Epidermal melanocyte (primary cell): ENCODE data around the gene SMARCA2.

Experiments used
- DNase-seq: peaks from one replicate; pipeline ENCODE4 v3.0.0; 2011; ENCODE audit warnings: low spot score; ENCODE audit not compliant: insufficient read length

The SMARCA2 gene

DNA sequence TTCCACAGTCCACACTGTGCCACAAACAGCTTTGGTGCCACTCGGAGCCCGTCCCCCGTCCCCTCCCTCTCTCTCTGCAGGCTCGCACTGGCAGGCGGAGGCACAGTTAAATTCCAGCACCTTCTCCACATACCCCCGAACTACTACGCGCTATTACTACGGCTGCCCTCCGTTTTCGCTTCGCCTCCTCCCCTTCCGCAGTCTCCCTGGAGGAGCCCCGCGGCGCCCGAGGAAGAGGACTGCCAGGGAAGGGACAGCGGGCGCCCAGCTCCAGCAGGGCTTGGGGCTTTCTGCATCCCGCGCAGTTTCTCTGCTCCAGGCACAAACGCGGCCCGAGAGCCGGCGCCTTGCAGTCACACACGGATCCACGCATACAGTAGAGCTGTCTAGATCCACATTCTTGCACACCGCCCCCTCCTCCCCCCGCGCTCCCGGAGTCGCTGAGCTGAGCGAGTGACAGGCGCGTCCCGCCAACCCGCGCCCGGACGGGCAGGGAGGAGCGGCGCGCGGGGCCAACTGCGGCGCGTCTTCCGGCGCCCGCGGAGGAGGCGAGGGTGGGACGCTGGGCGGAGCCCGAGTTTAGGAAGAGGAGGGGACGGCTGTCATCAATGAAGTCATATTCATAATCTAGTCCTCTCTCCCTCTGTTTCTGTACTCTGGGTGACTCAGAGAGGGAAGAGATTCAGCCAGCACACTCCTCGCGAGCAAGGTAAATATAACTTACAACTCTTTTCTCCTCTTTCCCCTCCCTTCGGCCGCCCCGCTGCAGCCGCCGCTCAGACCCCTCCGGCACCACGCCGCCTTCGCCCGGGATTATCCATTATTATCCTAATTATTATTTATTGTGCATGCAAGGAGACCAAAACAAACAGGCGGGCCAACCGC is at the start of gene SMARCA2:
SMARCA2 (plus strand) TSS at position 652 of the 885 bp plus-strand sequence. CDS start 13,676 bp downstream, outside the sequence.
- DNase-seq: peak; percentile 77

DNA sequence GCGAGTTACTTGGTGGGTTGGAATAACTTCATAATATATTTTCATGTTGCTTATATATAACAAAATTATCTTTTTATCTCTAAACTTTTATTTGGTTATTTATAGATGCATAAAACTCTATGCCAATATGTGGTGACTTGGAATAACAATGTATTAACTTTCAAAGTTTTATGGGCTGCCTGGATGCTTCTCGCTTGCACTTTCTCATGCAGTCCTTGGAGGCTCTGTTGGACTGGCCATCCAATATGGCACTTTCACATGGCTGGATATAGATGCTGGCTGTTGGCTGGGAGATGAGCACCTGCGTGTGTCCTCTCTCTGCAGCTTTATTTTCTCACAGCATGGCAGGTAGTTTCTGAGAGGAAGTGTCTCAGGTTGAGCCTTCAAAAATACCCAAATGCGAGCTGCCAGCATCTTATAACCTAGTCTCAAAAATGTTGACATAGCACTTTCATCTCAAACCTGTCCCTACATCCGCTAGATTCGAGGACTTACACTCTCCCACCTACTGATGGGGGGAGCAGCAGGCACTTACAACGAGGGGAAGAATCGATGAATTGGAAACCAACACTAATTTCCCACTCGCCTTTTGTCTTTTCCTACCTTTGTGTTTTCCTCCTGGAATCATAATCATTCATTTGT is 48.3 kb upstream of the SMARCA2 start:
- DNase-seq: no peak

DNA sequence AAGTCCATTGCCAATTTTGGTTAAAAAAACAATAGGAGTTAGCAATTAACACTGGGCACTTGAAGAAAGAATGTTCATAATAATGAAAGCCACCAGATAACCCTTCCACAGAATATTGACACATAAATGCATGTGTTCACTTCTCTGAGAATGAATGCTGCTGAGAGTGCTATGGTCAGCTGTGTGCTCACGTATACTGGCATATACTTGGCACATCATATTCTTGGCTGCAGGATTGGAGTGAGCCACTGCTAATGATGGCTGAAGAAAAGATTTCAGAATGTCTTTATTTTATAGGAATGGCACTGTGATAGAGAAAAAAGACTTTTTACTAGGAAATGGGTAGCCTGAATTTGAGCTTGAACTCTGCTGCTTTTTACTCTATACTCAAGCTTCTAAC is 46.0 kb upstream of the SMARCA2 start:
- no peak for DNase-seq

DNA sequence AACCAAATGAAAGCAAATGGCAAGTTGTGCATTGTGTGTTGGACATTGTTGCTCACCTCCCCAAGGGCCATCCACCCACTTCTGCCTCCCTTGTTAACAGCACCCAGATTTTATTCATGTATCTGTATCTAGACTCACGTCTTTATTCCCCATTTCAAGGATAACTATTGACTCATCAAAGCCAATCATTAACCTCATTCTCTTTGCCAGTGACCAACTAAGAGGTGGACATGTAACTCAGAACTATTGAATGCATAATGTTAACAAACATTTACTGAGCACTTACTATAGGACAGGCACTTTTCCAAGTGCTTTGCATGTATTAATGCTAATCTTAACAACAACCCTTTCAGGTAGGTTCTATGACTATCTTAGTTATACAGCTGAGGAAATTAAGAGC is 45.2 kb upstream of the SMARCA2 start:
- DNase-seq: no peak

DNA sequence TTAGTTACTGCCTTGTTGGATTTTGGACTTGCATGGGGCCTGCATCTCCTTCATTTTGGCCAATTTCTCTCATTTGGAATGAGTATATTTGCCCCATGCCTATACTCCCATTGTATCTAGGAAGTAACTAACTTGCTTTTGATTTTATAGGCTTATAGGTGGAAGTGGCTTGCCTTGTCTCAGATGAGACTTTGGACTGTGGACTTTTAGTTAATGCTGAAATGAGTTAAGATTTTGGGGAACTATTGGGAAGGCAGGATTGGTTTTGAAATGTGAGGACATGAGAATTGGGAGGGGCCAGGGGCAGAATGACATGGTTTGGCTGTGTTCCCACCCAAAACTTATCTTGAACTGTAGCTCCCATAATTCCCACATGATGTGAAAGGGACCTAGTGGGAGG is 42.5 kb upstream of the SMARCA2 start:
- no peak for DNase-seq

DNA sequence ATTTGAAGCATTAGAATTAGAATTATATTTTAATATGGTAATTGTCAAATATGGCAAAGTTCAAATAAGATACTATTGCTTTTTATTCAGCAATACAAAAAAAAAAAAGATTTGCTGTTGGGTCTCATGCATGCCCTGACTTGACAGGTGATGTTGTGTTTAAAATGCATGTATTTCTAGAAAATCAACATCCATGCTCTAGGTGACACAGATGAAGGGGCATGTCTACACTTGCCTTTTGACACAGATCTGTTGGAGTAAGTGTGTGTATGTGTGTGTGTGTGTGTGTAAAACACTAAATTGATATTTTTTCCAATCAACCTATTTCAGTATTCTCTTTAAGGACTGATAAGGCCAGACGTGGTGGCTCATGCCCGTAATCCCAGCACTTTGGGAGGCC is 38.1 kb upstream of the SMARCA2 start:
- no peak for DNase-seq

DNA sequence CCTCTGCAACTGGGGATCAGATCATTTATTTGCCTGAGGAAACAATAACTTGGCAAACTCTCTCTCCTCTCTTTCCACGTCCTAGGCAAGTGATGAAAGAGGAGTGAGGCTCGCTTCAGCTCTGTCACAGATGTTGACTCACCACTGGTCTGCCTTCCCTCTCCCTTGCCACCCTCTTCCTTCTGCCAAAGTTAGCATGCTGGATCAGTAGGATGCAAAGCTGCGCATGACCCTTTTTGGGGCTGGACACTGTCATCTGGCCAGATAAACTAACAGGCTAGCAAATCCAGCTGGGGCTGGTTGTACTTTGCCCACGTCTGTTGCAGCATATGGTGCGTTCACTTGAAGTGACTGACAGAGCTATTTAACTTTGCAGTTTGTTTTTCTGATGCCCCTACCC is 36.2 kb upstream of the SMARCA2 start:
- peak; percentile 30 for DNase-seq

DNA sequence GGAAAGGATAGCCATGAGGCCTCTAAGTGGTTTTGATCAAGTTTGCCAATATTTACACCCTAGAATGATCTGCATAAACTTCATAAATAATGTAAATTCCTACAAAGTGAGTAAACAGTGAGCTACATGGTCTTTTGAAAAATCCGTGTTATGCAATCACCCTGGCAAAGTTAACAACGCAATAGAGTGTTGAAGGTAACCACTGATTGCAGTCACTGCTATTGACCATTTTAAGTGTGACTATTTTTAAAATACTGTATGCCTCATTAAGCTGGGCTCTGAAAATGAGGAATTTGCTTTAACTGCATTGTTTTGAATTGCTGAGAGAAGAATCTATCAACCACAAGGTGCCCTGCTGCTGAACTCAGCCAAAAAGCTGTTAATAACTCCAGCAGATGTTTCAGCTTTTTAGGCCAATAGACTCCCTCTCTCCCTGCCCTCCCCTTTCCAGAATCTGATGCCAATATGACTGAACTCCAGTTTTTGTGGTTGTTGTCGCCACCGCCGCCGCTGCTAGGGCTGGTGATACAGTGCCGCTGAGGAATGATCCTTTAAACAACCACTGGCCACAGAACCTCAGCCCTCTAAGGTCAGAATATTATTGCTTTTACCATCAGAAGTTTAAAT is 35.3 kb upstream of the SMARCA2 start:
- DNase-seq: peak; percentile 36

DNA sequence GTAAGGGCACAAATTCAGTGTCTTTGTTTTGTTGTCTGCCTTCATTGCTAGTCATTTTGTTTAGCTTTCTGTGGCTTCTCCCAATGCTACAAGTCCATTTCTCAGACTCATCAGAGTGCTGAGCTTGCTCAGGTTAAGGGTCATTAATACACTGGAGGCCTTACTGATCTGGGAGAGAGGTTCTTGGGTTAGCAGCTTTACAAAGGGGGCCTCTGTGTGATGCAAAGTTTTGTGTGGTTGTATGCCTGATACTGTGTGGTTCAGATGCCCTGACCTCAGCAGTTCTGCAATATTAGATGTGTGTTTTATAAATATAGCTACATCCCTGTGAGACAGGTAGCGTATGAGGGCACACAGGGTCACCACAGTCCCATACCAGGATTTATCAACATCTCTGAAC is 34.8 kb upstream of the SMARCA2 start:
- no peak for DNase-seq

DNA sequence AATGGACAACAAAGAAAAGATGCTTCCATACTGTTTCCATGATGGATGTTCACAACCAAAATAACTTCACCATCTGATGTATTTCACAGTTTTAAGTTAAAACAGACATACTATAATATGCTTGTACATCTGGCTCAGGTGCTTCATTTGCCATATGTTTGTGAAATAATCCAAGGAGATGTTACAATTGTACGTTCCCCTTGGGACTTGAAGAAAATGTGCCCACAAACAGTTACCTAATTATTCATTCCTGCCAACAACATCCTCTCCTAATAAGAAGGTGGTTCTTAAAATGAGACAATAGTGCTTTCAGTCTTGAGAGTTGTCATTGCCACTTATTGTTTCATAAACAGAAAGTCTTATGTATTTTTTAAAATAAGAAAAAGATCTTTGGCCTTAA is 33.1 kb upstream of the SMARCA2 start:
- DNase-seq: no peak

DNA sequence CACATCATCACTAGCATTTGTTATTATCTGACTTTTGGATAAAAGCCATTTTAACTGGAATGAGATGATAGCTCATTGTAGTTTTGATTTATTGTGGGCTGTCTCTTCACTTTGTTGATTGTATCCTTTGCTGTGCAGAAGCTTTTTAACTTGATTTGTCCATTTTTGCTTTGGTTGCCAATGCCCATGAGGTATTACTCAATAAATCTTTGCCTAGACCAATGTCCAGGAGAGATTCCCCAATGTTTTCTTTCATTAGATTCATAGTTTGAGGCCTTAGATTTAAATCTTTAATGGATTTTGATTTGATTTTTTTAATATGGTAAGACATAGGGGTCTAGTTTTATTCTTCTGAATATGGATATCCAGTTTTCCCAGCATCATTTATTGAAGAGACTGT is 28.8 kb upstream of the SMARCA2 start:
- DNase-seq: no peak

DNA sequence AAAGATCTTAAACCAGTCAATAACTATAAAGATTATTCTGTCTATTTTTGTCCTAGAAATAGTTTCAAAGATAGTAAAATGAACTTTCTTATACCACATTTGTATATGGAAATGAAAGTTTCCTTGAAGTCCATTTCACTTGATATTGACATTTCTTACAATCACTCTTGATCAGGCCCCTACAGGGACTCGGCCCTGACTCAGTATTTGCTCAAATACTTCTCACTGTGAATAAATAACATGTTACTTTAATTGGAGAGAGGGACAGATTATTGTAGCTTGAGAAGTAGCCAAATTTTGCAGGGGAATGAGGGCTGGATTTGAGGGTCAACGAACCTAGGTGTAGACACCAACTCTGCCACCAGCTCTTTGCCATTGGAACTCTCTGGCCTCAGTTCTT is 25.6 kb upstream of the SMARCA2 start:
- DNase-seq: no peak

DNA sequence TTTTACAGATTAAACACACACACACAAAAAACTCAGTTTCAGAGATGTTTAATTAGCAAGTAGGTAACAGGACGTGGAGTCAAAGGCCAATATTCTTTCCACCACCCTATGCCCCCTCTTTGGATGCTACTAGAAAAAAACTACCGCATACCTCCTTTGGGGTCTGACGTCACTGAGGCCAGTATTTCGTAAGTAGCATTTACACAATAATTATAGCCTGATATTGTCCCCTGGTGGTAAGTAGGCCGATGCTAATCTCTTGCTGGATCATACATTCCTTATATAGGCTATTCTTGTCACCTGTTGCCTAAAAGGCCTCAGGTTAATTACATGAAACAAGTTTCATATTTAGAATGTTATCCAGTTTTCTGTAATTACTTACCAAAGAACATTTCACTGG is 21.0 kb upstream of the SMARCA2 start:
- DNase-seq: no peak

DNA sequence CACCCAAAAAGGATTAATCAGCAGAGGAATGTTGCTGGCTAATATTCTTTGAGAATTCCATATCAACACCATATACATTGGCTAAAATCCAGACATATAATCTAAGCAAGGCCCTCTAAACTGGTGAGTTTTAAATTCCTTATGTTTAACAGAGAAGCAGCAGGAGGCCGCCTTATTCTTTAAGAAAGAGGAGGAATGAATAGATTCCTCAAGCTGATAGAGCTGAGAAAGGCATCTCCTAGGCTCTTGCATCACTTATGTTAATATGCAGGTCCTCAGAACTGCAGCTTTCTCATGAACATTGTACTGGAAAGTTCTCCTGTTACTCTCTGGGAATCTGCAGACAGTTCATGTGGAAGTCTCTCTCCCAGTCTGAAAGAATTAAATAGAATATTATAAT is 20.1 kb upstream of the SMARCA2 start:
- DNase-seq: no peak

DNA sequence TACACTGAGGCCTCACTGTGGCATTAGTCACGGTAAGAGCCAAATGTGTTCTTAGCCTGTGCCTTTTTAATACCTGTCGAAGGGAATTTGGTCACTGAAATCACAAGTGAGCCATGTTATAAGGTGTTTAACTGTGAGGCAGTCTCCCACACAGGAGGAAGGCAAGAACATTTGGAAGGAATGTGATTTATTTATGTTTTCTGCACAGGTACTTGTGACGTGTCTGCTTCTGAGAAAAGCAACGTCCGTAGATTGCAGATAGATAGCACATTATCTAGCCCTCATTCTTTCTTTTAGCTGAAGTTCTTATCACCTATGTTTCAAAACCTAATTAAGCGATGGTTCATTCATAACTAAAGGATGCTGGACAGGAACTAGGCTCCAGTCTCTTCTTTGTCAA is 19.0 kb upstream of the SMARCA2 start:
- DNase-seq: no peak

DNA sequence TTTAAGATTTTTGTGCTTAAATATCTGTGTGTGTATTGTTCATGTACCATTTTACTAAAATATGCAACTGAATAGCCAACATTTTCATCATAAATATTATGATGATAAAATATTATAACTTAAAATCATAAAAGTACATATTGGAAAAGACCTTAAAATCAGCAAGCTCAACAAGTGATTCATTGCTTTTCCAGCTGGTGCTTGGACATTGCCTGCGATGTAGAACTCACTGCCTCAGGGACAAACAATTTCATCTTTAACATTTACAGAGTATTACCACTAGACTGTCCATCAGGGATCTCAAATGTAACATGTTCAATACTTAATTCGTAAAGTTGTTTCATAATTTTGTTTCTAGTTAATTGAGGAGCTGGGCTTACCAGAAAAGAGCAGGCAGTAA is 17.5 kb upstream of the SMARCA2 start:
- no peak for DNase-seq

DNA sequence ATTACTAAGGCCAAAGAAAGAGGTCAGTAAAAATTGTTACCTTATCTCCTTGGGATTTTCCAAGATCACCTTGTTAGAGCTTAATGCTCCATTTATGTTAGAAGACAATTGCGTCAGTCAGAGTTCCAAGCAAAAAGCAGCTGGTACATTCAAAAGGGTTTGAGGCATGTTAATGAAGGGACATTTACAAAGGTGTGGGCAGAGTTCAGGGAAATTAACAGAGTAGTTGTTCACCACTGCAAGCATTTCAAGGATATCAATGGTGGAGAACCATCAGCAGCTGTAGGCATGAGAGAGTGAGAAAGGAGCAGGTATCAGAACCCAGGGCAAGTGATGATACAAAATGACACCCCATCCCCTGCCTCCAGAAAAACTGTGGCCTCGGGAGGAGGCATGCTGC is 17.0 kb upstream of the SMARCA2 start:
- DNase-seq: no peak

DNA sequence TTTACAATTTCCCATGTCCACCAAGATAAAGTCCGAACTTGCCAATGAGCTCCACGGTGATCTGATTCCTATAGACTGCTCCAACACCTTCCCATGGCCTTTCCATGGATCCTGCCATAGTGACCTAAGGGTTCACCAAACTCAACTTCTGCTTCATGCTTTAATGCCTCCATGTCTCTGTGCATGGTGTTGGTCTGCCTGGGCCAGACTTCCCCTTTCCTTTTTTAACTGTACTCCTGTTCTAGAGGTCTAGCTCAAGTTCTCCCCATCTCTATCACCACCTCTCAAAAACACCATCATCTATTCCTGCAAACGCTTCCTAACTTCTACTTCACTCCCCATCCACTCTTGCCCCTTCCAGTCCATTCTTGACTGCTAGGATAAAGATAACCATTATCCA is 14.8 kb upstream of the SMARCA2 start:
- no peak for DNase-seq

DNA sequence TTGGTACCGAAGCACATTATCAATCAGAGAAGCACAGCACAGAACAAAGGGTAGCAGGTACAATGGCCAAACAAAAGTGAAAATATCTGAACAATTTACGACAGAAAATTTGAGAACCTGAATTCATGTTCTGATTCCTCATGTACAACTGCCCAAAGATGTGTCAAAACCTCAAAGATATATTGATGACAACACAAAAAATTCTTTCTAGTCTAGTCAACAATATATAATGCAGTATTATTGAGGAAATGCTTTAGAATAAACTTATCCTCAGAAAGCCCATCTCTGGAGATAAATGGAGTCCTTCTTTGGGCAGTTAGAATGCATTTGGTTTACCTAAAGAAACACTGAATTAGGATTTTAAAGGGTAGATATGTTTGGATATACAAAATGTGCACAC is 6.8 kb upstream of the SMARCA2 start:
- DNase-seq: no peak

DNA sequence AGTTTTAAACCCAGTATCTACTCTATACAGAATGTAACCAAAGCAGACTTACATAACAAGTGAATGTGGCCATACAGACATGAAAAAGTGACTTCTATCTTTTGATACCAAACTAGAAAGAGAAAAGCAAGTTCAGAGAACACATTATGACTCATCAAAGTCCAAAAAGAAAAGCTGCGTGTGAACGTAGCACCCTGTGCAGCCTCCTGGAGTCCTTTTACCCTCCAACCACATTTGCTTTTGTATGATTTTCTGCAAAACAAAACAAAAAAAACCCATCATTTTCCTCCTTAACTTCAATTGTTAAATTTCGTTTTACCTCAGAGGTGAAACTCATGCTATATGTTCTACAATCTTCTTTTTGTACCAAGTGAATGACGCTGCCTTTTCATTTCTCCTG is 2.8 kb upstream of the SMARCA2 start:
- DNase-seq: no peak

DNA sequence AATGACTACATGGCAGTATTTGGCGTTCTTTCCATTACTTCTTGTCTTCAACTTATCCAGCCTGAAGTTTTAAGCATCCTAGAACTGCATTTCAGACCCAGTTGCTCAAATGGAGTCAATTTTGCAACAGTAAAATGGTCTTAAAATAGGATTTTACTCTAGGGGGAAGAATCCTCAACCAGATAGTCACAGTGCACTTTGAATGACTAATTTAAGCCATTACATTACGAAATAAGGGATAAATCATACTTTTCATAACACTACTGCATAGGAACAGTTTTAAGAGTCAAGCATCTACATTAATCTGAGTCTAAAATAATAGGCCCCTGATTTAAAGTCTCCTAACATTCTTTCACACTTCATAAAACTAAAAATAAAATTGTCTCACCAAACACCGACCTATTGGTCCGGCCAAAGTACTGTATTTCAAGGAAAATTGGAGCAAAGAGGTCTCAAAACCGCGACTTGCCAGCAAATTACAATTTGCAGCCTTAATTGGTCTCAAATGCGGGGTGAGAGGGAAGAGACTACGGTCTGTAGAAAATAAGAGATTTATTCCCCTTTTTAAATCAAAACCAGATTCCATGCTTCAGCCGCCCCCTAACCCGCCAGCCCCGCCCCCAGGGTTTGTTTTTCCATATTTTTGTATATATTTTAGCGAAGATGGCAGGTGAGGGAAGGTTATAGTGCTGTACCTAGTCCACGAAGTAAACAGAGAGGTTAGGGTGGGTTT is 1.2 kb upstream of the SMARCA2 start:
- DNase-seq: no peak
